GM18520 (cell line): Measurements from ENCODE around the gene NHLH2.

Experiments used
- ATAC-seq: cut with Tn5 transposase; IDR thresholded peaks from one replicate; pipeline ENCODE4 v1.9.1; 2021; ENCODE audit not compliant: unreplicated experiment

Gene NHLH2

DNA sequence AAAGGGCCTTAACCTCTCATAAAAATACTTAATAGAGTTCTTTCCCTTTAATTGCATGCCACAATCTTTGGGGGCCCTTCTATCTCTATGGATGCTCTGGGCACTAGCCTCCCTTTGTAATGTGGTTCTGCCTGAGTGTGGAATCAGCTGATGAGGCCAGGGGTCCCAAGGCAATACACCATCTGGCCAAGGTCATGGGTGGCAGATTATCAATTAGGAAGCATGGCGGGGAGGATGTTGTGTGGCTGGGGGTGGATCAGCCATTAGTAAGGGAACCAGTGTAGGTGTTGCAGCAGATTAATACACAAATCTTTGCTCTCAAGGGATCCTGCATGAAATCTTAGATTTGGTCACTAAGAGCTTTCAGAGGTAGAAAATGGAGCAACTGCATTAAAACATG lies 35.3 kb downstream of the NHLH2 start:
- no peak for ATAC-seq

DNA sequence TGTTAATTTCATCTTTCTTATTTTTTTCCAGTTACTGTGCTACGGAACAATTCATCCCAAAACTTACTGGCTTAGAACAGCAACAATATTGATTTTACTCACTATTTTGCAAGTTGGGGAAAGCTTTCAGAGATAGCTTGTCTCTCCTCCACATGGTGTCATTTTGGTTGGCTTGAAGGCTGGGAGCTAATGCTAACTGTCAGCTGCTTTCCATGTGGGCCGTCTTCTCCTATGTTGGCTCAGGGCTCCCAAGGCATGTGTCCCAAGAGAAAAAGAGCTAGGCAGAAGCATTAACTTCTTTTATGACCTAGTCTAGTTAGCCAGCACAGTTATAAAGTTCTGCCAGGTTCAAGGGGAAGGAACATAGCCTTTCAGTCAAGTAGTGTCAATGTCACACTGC lies 38.5 kb downstream of the NHLH2 start:
- no peak for ATAC-seq

DNA sequence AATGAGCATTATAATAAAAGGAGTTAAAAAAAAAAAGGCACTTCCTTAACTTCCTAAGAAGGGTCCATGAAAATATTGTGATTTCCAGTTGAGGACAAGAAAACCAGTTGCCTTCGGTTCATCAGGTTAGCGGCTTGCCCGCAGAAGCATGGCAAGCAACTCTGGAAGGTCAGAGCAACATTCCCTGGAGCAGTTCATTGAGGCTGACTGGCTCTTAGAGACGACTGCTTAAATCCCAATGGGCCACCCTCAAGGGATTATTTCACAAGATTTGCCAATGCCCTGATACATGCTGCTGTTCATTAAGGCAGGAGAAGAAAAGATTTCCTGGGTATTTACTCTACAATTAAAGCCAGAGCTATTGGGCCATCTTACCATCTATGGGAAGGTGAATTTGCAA lies 43.4 kb downstream of the NHLH2 start:
- no peak for ATAC-seq

DNA sequence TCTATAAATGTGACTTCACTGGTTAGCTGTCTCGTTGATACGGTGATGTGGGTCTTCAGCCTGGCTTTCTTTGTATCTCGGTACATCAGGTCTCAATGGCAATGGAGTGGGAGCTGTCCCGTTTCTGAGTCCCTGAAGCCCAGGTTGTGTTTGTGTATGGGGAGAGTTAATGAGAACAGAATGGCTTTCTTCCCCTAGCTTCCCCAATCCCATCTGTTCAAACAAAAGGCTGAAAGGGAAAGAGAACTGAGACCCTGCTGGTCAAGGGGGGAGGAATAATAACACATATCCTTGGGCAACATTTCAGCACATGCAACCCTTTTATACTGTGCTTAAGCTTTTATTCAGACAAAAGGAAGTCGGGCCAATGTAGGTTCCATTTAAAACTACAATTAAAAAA lies 44.0 kb downstream of the NHLH2 start:
- no peak for ATAC-seq

DNA sequence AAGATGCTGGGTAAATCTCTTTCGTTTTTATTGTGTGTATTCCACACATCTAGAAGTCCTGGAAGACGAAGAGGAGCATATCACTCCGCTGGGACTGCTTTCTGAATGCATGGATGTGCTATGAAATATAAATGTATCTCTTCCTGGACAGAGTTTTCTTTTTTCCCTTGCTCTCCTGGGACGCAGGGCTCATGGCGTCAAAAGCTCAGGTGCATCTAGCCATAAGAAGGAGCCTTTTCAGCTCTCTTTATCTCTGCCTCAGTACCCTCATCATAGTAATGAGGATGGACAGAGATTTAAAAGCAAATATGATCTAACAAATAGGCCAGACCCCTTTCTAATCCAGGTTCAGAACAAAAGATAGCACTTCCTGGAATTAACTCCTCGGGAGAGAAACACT lies 44.9 kb downstream of the NHLH2 start:
- ATAC-seq: no peak

DNA sequence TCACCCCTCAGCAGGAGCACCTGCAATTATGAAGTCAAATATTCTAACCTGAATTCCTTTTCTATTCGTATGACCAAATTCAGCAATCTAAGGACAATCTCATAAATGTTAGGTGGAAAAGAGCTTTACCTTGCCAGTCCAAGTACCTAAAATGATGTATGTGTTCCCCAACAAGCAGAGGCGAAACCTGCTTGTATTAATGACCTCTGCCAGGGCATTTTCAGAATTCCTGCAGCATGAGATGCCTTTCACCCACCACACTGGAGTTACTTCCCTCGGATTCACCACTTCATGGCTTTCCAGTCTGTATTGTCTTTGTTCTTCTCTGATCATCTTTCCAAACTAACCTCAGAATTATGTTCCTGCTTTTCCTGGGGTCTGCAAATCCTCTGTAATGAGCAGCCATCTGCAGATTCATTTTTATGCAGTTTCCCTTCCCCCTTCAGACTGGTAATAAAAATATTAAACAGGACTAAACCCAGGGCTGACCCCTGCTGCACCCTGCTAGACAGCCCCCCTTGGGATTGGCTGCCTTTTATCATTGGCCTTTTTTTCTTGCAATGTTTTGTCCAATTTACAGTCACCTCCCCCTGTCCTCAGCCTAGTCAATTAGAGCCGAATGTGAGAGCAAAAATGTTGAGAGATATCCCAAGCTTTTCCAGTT lies 45.8 kb downstream of the NHLH2 start:
- no peak for ATAC-seq

DNA sequence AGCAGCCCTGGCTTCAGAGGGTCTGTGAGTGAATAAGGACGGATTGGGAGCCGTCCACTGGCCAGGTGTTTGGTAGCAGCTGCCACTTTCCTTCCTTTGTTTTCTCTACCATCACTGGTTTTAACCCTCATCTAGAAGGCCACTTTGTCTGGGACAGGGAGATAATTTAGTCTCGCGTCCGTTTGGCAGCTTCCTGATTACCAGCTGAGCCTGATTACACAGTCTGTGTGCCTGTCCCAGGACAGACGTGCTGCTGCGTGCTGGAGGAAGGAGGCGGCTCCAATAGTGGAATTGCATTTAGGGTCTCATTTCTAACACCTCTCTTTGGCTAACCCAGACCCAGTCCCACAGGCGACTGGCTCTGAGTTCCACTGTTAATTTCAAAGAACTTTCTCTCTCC lies 47.8 kb downstream of the NHLH2 start:
- no peak for ATAC-seq

DNA sequence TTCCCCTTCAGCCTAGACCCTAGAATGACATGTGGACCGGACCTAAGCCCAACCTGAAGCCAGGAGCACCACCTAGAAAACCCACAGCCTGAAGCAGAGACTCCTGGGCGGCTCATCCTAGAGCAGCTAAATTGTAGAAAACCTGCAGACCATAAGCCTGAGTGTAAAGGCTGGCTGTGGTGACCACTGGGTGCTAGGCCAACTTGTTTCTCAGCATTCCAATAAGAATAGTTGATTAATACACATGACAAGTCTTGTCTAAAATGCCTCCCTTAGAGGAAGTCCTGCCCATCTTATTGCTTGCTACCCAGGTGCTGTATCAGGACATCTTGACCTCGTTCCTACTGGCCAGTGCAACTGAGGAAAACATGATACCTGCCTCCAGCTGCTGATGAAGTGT lies 49.1 kb downstream of the NHLH2 start:
- no peak for ATAC-seq

DNA sequence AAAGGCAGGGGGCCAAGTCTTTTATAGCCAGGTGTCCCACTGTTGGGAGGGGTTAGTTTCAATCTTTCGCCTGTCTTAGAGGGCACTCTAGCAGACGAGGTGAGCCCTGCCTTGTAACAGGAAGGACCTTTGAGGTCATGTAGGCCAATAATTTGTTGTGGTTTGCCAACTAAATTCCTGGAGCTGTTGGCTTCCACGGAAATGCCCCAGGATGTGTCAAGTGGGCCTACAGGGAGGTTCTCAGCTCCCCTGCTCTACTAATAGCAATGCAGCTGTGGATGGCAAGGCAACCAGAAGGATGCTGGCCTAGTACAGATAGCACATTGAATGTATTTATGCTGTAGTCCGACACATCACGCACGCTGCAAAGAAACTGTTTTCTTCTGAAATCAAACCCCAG lies 50.1 kb downstream of the NHLH2 start:
- ATAC-seq: no peak

DNA sequence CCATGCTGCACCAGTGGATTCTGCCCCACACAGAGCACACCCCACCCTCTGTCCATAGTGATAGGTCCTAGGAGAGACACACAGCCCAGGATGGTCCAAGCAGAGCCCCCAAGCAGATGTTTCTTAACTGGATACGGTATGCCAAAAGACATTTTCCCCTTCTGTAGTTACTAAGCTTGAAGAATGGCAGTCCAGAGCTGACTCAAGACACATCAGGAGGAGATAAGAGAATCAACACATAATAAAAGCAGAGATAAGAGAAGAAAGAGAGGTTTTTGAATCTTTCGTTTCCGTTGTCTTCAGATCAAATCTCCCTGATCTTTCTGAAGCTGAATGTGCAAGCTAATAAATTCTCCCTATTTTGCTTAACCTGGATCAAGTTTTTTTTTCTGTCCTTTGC lies 50.6 kb downstream of the NHLH2 start:
- no peak for ATAC-seq
